Measurements from ENCODE around the gene TTK. TPM values are rescaled to one million over a fixed set of nuclear protein-coding genes. Genes with fewer than 3 reads are reported as not detected.

The TTK gene
- total and polyA plus RNA-seq, 2 donors from 2014 or later: 0.13 to 0.79 TPM

DNA sequence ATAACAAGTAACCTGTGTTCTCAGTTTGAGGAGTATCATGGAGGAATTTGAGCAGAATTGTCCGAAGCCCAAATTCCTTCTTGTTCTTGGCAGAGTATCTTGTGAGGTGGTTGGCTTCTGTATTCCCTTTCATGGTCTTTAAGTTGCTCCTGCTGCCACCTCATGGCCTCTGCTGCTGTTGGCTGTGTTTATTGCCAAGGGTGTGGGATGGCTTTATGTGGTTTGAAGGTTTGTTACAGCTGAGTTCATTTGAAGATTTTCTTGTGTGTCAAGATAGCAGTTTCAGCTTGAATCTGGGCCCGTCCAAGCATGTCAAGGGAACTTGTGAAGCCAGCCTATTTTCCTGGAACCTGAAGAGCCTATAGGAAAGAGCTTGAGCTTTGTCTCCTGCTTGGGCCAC, 20.2 kb upstream of the TTK start:
- no peaks in the 10 kb centered on the region for H3K36me3 ChIP-seq (ENCODE audit: control insufficient read depth in 2 of 3, insufficient read depth in 3 of 3, low read length in 3 of 3)
- intact Hi-C loops (cut with DNase I): no loop called here
- no peaks in the 10 kb centered on the region for H3K9me3 ChIP-seq (ENCODE audit: control insufficient read depth in 2 of 3, insufficient read depth in 1 of 3, low read length in 3 of 3)
- H3K27ac ChIP-seq (ENCODE audit: low read depth in 2 of 2, low read length in 2 of 2): no peak overlapping the region
- no peak overlapping the region for H3K4me3 ChIP-seq (ENCODE audit: low read length in 3 of 3)
- no peak overlapping the region for H3K9ac ChIP-seq (ENCODE audit: low read length in 3 of 3)
- peaks cover 0 to 2% (median 2%) of the 10 kb centered on the region in 3 donors for H3K4me1 ChIP-seq (ENCODE audit: control insufficient read depth in 2 of 3, insufficient read depth in 2 of 3, low read depth in 1 of 3, low read length in 3 of 3)
- FAIRE-seq (no peak), DNase-seq (peak in 3 of 5 donors; percentile 28 to 61 (median 57))
- TF ChIP-seq, protein P1, sequence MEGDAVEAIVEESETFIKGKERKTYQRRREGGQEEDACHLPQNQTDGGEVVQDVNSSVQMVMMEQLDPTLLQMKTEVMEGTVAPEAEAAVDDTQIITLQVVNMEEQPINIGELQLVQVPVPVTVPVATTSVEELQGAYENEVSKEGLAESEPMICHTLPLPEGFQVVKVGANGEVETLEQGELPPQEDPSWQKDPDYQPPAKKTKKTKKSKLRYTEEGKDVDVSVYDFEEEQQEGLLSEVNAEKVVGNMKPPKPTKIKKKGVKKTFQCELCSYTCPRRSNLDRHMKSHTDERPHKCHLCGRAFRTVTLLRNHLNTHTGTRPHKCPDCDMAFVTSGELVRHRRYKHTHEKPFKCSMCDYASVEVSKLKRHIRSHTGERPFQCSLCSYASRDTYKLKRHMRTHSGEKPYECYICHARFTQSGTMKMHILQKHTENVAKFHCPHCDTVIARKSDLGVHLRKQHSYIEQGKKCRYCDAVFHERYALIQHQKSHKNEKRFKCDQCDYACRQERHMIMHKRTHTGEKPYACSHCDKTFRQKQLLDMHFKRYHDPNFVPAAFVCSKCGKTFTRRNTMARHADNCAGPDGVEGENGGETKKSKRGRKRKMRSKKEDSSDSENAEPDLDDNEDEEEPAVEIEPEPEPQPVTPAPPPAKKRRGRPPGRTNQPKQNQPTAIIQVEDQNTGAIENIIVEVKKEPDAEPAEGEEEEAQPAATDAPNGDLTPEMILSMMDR (IDR thresholded peaks at IDR 0.05; ENCODE audit: borderline replicate concordance, extremely low read depth, insufficient read depth): no peak
- no peaks in the 10 kb centered on the region for H3K27me3 ChIP-seq (ENCODE audit: control insufficient read depth, insufficient read depth, low read length)

DNA sequence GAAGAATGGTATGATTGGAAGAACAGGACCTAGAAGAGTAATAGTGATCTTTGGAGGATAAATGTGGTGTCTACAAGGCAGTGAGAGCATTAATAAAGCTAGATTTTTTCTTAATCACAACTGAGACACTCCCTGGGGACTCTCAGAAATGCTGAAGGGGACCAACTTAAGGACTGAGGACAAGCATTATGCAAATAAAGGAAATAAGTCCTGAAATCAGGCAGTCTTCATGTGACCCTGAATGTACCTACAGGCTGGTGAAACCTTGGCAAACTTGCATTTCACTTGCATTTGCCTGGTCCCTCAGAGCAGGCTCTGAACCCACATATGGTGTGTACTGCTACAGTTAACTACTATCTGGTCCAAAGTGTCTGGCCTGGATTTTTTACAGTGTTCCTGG, 19.3 kb upstream of the TTK start:
- Histone ChIP-seq H3K27me3 (ENCODE audit: control insufficient read depth, insufficient read depth, low read length) (no peaks in the 10 kb centered on the region), H3K36me3 (ENCODE audit: control insufficient read depth in 2 of 3, insufficient read depth in 3 of 3, low read length in 3 of 3) (no peaks in the 10 kb centered on the region), H3K9ac (ENCODE audit: low read length in 3 of 3) (no peak overlapping the region), H3K4me1 (ENCODE audit: control insufficient read depth in 2 of 3, insufficient read depth in 2 of 3, low read depth in 1 of 3, low read length in 3 of 3) (peaks cover 0 to 2% (median 2%) of the 10 kb centered on the region in 3 donors), H3K9me3 (ENCODE audit: control insufficient read depth in 2 of 3, insufficient read depth in 1 of 3, low read length in 3 of 3) (no peaks in the 10 kb centered on the region), H3K4me3 (ENCODE audit: low read length in 3 of 3) (no peak overlapping the region), H3K27ac (ENCODE audit: low read depth in 2 of 2, low read length in 2 of 2) (no peak overlapping the region)
- DNase-seq: no peak
- intact Hi-C loops (cut with DNase I): no loop called here
- FAIRE-seq: no peak
- TF ChIP-seq, protein P1 (IDR thresholded peaks at IDR 0.05; ENCODE audit: borderline replicate concordance, extremely low read depth, insufficient read depth): no peak

GRCh38 chr6:79989641-79990040, 14.8 kb upstream of the TTK start:
- Histone ChIP-seq H3K9ac (ENCODE audit: low read length in 3 of 3) (no peak overlapping the region), H3K9me3 (ENCODE audit: control insufficient read depth in 2 of 3, insufficient read depth in 1 of 3, low read length in 3 of 3) (no peaks in the 10 kb centered on the region), H3K4me3 (ENCODE audit: low read length in 3 of 3) (no peak overlapping the region), H3K27me3 (ENCODE audit: control insufficient read depth, insufficient read depth, low read length) (no peaks in the 10 kb centered on the region), H3K36me3 (ENCODE audit: control insufficient read depth in 2 of 3, insufficient read depth in 3 of 3, low read length in 3 of 3) (no peaks in the 10 kb centered on the region), H3K4me1 (ENCODE audit: control insufficient read depth in 2 of 3, insufficient read depth in 2 of 3, low read depth in 1 of 3, low read length in 3 of 3) (no peaks in the 10 kb centered on the region), H3K27ac (ENCODE audit: low read depth in 2 of 2, low read length in 2 of 2) (no peak overlapping the region)
- TF ChIP-seq, protein P1 (IDR thresholded peaks at IDR 0.05; ENCODE audit: borderline replicate concordance, extremely low read depth, insufficient read depth): no peak
- FAIRE-seq: no peak
- intact Hi-C loops (cut with DNase I): no loop called here
- DNase-seq: no peak
